GM19025 (cell line): Measurements from ENCODE around the gene SLC1A2.

Experiments used
- ATAC-seq: cut with Tn5 transposase; IDR thresholded peaks from one replicate; pipeline ENCODE4 v1.9.1; 2021; ENCODE audit warnings: mild to moderate bottlenecking, low read depth, moderate library complexity; ENCODE audit not compliant: unreplicated experiment

Gene SLC1A2

GRCh38 chr11:35330931-35331330 lies 88.4 kb downstream of the SLC1A2 start:
- no peak for ATAC-seq

DNA sequence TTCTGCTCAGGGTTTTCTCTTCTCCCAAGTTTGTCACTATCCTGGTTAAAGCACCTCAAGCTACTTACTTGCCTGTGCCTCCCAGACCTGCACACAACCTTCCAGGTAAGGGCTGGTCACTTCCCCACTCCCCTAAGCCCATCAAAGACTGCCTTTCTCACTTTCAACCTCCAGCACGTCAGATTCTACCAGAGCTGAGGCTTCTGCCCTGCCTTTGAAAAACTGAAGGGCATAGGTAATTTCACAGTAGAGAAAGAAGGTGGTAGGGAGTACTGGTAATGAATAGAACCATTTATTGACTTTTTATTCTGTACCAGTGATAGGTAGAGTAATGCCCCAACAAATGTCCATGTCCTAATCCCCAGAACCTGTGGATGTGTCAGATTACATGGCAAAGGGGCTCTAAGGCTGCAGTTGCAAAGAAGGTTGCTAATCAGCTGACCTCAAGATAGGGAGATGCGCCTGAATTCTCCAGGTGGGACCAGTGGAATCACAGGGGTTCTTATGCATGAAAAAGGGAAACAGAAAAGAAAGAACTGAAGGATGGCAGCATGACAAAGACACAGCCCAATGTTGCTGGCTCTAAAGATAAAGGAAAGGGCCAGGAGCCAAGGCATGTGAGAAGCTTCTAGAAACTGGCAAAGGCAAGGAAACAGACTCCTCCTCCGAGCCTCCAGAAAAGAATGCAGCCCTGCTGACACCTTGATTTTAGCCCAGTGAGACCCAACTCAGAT lies 89.0 kb downstream of the SLC1A2 start:
- no peak for ATAC-seq

DNA sequence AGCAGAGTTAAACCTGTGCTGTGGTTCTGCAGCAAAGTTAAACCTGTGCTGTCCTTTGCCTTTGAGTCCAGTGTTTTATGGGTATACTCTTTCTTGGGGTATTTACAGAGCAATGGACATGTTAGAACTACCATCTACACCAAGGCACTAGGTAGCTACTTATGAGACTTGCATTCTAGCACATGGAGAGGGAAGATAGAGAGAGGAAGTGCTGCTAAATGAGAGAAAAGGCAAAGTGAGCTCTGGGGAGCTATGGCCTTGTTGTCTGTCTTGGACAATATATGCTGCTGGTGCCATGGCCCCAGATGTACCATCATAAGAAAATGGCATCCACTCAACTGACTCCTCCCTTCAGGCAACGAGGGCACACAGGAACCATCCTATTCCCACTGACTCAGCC lies 91.5 kb downstream of the SLC1A2 start:
- no peak for ATAC-seq

DNA sequence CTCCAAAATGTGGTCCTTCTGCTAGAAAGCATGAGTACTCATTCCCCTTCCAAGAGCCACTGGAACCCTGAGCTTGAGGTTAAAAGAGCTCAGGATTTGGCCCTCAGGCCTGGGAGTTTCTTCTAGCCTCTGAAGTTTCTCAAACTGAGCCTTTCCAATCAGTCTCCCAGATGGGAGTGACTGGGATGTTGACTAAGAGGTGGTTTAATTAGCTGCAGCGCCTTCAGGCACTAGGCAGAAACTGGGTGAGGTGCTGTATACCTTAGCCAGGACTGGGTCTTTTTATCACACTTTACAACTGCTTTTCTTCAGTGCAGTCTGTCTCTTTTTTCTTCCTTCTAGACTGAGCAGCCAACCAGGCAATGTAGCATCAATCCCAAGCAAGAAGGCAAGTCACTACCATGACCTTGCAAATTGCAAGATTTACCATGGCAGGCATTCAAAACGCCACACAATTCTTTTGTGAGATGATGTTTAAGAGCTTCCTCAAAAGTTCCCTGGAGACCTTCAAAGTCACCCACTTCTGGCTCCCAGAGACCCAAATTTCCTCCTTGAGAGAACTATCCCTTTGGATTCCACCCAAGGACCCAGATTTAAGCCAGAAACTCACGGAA lies 93.0 kb downstream of the SLC1A2 start:
- no peak for ATAC-seq

- ATAC-seq, result no peak
Measured at GRCh38 chr11:35324981-35325380, 94.4 kb downstream of the SLC1A2 start.

DNA sequence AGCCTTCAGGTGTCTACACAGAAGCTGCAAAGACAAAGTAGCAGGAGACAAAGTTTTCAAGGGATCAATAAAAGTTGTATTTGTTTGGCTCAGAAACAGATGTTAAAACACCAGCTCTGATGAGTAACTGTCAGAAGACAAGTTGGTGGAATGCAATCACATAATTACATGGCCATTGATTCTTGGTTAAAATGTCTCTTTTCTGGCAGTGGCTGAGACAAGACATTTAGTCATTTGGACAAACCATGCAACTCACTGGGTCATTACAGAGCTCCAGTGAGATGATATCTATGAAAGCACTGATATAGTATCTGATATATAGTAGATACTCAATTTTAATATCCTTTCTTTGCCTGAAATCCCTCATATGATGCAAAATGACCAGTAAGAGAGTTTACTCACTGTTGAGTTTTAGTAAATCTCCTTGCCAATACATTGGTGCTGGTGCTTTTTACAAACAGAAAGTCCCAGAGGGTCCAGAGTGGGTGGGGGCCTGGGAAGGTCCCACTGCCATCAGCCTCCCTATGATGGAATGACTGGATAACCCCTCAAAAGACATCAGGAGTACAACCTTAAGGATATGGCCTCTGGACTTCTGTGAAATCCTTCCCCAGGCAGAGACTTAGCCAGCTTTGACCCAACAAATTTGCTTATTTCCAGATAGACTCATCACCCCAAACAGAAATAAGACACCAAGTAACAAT lies 95.0 kb downstream of the SLC1A2 start:
- no peak for ATAC-seq

DNA sequence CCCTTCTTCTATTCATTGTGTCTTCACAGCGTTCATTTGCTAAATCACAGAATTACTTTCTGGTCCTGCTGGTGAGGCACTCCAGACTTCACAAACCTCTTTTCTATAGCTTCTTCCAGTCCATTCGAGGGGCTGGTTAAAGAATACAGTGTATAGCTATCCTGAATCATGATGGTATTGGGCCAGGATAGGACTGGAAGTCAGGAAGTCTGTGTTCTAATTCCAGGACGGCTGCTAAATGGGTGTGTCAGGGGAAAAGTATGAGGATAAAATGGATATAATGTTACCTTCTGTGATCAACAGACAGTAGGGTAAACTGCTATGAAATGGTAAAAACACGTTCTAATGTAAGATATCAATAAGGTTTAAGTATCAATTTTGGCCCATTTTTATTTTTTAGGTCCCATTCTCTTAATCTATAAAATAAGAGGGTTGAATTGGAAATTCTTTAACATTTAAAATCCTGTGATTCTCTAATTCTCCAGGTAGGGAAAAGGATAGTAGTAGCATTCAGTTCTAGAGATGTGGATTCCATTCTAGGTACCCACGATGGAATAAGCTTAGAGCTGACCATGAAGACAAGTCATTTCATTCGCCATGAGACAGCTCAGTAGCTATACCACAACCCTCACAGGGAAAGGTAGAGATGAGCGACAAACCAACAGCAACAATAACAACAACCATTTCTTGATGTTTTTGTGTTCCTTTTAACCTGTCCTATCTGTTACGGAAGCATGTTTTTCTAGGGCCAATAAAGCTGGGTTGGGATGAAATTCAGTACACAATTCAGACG lies 96.1 kb downstream of the SLC1A2 start:
- ATAC-seq, result no peak

DNA sequence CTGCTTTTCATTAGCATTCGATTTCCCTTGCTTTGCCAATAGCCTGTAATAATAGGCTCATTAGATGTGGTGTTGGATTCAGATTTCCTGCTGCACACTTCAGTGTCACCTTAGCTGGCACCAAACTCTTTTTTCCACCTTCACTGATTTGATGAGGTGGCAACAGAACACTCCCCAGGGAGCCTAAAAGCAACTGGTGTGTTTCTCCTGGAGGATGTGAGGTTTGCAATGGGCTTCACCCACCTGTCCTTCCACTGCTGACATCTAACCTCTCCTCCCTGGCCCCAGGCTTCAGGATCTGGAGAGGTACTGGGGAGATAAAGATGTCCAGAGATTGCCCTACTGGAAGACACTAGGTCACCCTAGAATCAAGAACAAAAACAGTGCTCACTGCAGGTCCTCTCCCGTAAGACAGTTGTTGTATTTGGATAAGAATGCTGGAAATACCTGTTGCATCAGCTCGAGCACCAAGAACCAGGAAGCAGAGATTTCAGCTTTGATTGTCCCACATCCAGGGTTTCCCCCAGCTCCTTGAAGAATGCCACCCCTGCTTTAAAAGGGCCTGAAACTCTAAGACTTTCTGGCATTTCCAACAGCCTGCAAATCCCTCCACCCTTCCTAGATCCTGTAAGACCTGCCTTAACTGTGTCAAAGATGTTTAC lies 96.9 kb downstream of the SLC1A2 start:
- no peak for ATAC-seq

GRCh38 chr11:35321532-35322317 lies 97.6 kb downstream of the SLC1A2 start:
- ATAC-seq, result no peak

DNA sequence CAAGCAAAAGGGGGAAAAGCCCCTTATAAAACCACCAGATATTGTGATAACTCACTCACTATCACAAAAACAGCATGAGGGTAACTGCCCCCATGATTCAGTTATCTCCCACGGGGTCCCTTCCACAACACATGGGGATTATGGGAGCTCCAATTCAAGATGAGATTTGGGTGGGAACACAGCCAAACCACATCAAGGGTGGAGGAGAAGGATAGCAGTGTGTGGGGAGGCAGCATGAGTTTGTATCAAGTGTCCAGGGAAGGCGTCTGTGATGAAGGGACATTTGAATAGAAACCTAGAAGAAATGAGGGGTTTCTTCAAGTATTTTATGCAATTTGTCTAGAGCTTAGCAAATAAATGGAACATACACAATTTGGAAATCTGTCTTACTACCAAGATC lies 98.2 kb downstream of the SLC1A2 start:
- ATAC-seq, result no peak

DNA sequence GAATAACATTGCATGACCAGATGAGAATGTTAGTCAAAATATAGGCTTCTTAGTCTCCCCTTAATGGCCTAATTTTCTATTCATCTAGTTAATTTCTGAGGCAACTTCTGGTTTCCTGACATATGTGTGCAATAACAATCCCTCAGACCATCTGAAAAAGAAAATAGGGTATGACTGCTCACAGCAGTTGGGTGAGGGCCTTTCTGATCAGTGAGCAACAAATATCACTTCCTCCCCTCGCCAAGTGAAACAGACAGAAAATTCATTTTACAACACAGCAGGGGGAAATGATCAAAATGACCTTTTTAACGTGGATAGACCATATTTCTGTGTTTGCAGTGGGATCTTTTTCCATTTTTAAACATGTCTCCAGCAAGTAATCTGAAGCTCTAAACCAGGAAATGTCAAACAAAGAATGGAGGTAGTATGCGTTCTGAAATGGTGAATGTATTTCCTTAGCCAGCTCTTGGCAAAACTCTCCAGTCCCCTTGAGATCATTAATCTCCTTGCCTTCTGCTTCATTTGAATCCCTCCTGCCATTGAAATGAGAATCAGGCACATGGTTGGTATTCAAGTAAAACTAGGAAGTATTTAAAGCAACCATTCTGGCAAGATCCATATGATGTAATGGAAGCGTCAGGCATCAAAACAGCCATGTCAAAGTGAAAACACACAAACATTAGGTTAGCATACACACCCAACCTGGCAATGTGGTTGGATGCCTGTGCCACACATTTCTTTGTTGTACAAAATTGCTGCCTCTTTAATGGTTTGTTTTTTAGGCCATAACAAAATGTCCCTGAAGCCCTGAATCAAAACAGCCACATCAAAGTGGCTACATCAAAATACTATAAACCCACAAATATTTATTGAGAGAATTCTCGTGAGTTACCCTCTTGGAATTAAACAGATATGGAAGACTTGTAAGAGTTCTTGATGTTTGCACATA lies 100.1 kb downstream of the SLC1A2 start:
- ATAC-seq, result no peak

GRCh38 chr11:35318309-35318708 lies 101.0 kb downstream of the SLC1A2 start:
- no peak for ATAC-seq

GRCh38 chr11:35317253-35317652 lies 102.1 kb downstream of the SLC1A2 start:
- no peak for ATAC-seq

DNA sequence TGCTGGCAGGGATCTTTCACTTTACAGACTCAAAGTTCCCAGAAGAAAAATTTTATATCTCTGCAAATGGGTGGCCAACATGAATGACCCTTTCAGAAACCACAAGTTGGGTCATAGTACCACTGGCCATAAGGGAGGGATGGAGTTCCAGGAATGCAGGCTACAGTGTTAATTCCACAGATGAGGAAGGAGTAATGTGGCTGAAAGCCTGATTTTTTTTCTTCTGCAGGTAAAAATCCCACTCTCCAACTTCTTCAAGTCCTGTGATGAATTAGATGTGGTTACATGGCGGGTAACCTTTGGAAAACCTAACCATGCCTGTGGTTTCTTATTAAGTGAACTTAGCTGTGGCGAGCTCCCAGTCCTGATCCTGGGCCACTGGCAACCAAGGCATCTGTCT lies 103.2 kb downstream of the SLC1A2 start:
- ATAC-seq, result no peak

- no peak for ATAC-seq
Measured at GRCh38 chr11:35313760-35314153, 105.6 kb downstream of the SLC1A2 start.

DNA sequence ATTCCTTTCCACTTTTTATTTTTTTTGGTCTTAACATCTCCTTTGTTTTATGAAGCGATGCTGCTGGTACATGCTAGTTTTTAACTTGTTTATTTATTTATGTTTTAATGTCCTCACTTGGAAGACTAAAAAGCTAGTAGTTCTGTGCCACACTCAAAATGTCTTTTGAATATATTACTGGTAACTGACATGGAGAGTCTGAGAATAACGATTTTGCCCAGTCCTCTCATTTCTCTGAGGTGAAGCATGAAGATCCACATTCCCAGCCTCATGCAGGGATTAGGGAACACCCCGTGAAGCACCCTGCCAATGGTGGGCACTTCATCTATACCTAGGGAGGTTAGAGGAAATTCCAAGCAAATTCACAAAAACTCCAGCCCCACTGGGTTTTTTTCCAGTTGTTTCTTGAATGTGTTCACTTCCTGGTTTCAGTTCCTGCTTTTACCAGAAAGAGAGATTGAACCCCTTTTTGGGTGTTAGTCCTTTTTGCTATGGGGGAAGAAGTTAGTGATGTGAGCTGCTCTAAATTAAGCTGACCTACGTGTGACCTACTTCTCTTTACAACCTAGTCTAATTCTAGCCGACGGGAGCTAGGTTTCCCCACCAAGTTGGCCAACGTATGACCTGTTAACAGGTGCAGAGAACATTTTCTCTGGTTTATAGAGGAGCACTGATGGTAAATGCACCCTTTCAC lies 106.1 kb downstream of the SLC1A2 start:
- peak; percentile 79 for ATAC-seq

- no peak for ATAC-seq
Measured at GRCh38 chr11:35311331-35311730, 108.0 kb downstream of the SLC1A2 start.

DNA sequence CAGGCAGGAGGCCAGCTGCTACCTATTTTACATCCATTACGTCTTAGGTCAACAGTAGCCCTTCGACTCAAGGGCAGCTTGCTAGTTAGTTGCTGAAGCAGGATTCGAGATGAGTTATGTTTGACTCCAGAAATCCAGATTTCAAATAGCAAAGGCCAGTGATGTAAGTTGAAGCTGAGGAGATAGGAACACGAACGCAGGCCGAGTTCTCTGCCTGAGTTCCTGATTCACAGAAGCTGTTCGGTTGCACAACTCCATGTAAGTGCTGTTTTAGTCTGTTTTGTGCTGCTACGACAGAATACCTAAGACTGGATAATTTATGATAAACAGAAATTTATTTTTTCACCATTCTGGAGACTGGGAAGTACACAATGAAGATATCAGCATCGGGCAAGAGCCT lies 111.2 kb downstream of the SLC1A2 start:
- ATAC-seq, result no peak
